Fibroblast of lung (primary cell): ENCODE data around the gene PRKCA. TPM values are rescaled to one million over a fixed set of nuclear protein-coding genes. Genes with fewer than 3 reads are reported as not detected.
A peak's percentile ranks its signal among the peaks of the same experiment; 100 is the strongest.

ENCODE experiments used
- DNase-seq, 2 donors: peaks; one replicate each; pipeline versions ENCODE4 v3.0.0 to v3.0.0-alpha.2; 2010; ENCODE audit warnings: low read depth in 2 of 2
- H2AFZ ChIP-seq: 2 replicates; pipeline ENCODE4 v1.5.1; 2012; ENCODE audit warnings: low read length, control low read depth, inconsistent platforms
- H3K27ac ChIP-seq: 2 replicates; pipeline ENCODE4 v1.5.1; 2011; ENCODE audit warnings: low read length, control low read depth; ENCODE audit not compliant: insufficient read depth
- H3K27me3 ChIP-seq: 2 replicates; pipeline ENCODE4 v1.5.1; 2011; ENCODE audit warnings: mild to moderate bottlenecking, low read length; ENCODE audit not compliant: control insufficient read depth, insufficient read depth
- H3K36me3 ChIP-seq: 2 replicates; pipeline ENCODE4 v1.5.1; 2011; ENCODE audit warnings: low read length; ENCODE audit not compliant: control insufficient read depth, insufficient read depth
- H3K4me1 ChIP-seq: 2 replicates; pipeline ENCODE4 v1.5.1; 2011; ENCODE audit warnings: low read length; ENCODE audit not compliant: control insufficient read depth, insufficient read depth; ENCODE audit errors: extremely low read depth
- H3K4me2 ChIP-seq: 2 replicates; pipeline ENCODE4 v1.5.1; 2011; ENCODE audit warnings: low read length, control low read depth; ENCODE audit not compliant: insufficient read depth; ENCODE audit errors: extremely low read depth
- H3K4me3 ChIP-seq, 4 experiments: fragments of 200-600 bp in 1 of 4; sonication (generic) in 1 of 4; replicated peaks in 1 of 4; 2 replicates each; pipeline ENCODE4 v1.5.1; 2011 to 2016; ENCODE audit warnings: low read length in 4 of 4, low read depth in 3 of 4, mild to moderate bottlenecking in 3 of 4, control low read depth in 2 of 4, inconsistent platforms in 1 of 4, mixed read lengths in 1 of 4; ENCODE audit not compliant: insufficient read depth in 1 of 4; ENCODE audit errors: control extremely low read depth in 1 of 4
- H3K79me2 ChIP-seq: 2 replicates; pipeline ENCODE4 v1.5.1; 2012; ENCODE audit warnings: mild to moderate bottlenecking, low read length, inconsistent platforms; ENCODE audit not compliant: control insufficient read depth, insufficient read depth
- H3K9ac ChIP-seq: 2 replicates; pipeline ENCODE4 v1.5.1; 2011; ENCODE audit warnings: mild to moderate bottlenecking, low read length, control low read depth; ENCODE audit not compliant: insufficient read depth
- H3K9me3 ChIP-seq: 2 replicates; pipeline ENCODE4 v1.5.1; 2012; ENCODE audit warnings: low read depth, low read length; ENCODE audit not compliant: control insufficient read depth, insufficient read depth
- H4K20me1 ChIP-seq: 2 replicates; pipeline ENCODE4 v1.5.1; 2011; ENCODE audit warnings: low read length; ENCODE audit not compliant: control insufficient read depth, insufficient read depth; ENCODE audit errors: extremely low read depth
- EZH2 ChIP-seq: IDR thresholded peaks from 2 replicates; pipeline ENCODE4 v1.5.1; 2012; ENCODE audit warnings: low read length, control low read depth, mild to moderate bottlenecking; ENCODE audit errors: missing control alignments
- polyA plus RNA-seq, 2 donors: library from polyadenylated mRNA; depleted of rRNA in 1 of 2; stranded (reverse) in 1 of 2; unstranded in 1 of 2; fragments of >200 nt; gene quantifications; 2 replicates each; pipeline ENCODE4 v1.2.1, GENCODE V29; 2011 to 2012; ENCODE audit warnings: missing spikeins in 1 of 2
- total RNA-seq: library from RNA; depleted of rRNA; stranded (reverse); fragments of >200 nt; gene quantifications from 2 replicates; pipeline ENCODE4 v1.2.1, GENCODE V29; 2014
- TF ChIP-seq, protein P1 (sequence below), 2 donors: IDR thresholded peaks in 1 of 2; conservative IDR thresholded peaks in 1 of 2; 1 replicate in 1 of 2; 2 replicates in 1 of 2; pipeline ENCODE4 v1.5.1; 2011 to 2012; ENCODE audit warnings: low read length in 2 of 2, control low read depth in 1 of 2, inconsistent platforms in 1 of 2, low read depth in 1 of 2, mild to moderate bottlenecking in 1 of 2

The PRKCA gene
- total and polyA plus RNA-seq, 2 donors (not counting 1 experiment from before 2014, with no cell fraction given), result 34.0 to 74.2 TPM

DNA sequence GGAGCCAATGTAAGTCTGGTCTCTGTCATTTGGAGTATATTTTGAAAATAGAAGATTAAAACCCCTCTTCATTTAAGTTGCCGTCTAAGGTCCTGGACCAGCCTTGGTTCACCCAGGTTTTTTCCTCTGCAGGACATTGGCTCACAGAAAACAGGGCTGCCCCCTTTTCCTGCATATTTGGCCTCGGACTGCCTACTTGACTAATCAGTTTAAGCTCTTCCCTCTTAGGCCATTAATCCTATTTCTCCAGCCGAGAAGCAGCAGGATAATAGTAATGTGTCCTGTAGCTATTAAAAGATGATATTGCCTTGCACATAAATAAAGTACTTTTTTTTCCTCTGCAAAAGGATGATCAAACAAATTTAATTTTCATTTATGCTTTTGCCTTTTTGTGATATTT is 52.1 kb downstream of the PRKCA start:
- H4K20me1 ChIP-seq, result peaks cover 2% of the 10 kb centered on the region
- H3K4me3 ChIP-seq, result no peak overlapping the region

DNA sequence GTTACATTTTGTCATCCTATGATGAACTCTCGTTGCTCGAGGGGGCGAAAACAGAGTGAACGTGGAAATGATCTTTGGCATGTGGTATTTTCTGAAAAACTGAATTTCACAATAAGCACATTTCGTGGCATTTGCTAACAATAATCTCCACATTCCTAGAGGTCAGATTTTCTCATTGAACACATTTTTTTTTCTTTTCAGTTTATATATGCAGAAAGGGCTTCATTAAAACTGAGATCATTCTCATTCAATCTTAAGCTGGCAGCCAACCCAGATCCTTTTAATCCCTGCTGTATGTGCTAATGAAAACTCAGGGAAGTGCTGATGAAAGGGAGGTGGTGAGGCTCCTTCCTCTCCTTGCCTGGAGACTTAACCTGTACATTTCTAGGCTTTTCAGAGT is 52.6 kb downstream of the PRKCA start:
- Histone ChIP-seq H3K27ac (no peak overlapping the region), H4K20me1 (peaks cover 2% of the 10 kb centered on the region), H3K4me3 (no peak overlapping the region)

More for the DNA sequence above, 52.1 kb downstream of the PRKCA start:
- H3K9me3 ChIP-seq, result no peaks in the 10 kb centered on the region
- peak in 1 of 2 donors; percentile 36 for DNase-seq
- TF ChIP-seq EZH2, result no peak
- TF ChIP-seq, protein P1, sequence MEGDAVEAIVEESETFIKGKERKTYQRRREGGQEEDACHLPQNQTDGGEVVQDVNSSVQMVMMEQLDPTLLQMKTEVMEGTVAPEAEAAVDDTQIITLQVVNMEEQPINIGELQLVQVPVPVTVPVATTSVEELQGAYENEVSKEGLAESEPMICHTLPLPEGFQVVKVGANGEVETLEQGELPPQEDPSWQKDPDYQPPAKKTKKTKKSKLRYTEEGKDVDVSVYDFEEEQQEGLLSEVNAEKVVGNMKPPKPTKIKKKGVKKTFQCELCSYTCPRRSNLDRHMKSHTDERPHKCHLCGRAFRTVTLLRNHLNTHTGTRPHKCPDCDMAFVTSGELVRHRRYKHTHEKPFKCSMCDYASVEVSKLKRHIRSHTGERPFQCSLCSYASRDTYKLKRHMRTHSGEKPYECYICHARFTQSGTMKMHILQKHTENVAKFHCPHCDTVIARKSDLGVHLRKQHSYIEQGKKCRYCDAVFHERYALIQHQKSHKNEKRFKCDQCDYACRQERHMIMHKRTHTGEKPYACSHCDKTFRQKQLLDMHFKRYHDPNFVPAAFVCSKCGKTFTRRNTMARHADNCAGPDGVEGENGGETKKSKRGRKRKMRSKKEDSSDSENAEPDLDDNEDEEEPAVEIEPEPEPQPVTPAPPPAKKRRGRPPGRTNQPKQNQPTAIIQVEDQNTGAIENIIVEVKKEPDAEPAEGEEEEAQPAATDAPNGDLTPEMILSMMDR (conservative IDR thresholded peaks at IDR 0.05 in 1 of 2, IDR thresholded peaks at IDR 0.05 in 1 of 2; ENCODE audit: low read depth in 1 of 2, low read length in 2 of 2), result no peak
- H3K4me2 ChIP-seq, result peak overlapping the region; percentile 9
- H3K36me3 ChIP-seq, result no peaks in the 10 kb centered on the region
- H3K9ac ChIP-seq, result no peak overlapping the region
- no peaks in the 10 kb centered on the region for H3K27me3 ChIP-seq
- H2AFZ ChIP-seq, result no peak overlapping the region
- H3K4me1 ChIP-seq, result peaks cover 13% of the 10 kb centered on the region
- peaks cover 86% of the 10 kb centered on the region for H3K79me2 ChIP-seq
- H3K27ac ChIP-seq, result no peak overlapping the region

DNA sequence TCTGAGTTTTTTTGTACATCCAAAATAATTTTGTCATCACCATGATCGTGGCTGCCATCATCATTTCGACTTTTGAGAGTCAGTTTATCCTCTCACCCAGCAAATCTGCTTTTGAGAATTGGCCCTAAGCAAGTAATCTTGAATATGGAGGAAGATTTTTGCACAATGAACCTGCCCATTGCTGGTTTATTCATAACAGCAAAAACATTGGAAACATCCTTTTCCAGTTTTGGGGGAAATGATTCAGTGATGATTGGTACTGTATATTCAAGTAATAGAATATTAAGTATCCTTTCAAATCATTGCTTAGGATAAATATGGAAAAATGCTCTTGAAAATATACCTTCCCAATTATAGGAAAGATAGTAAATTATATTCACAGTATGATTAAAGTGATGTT is 53.1 kb downstream of the PRKCA start:
- no peak for DNase-seq
- no peak overlapping the region for H3K4me3 ChIP-seq
- no peak overlapping the region for H2AFZ ChIP-seq
- peaks cover 2% of the 10 kb centered on the region for H3K36me3 ChIP-seq
- H3K27ac ChIP-seq, result no peak overlapping the region
- H4K20me1 ChIP-seq, result peaks cover 2% of the 10 kb centered on the region
- no peak overlapping the region for H3K4me2 ChIP-seq
- TF ChIP-seq, protein P1 (conservative IDR thresholded peaks at IDR 0.05 in 1 of 2, IDR thresholded peaks at IDR 0.05 in 1 of 2; ENCODE audit: low read depth in 1 of 2, low read length in 2 of 2), result no peak
- TF ChIP-seq EZH2, result no peak
- peaks cover 86% of the 10 kb centered on the region for H3K79me2 ChIP-seq
- H3K27me3 ChIP-seq, result no peaks in the 10 kb centered on the region
- H3K9me3 ChIP-seq, result no peaks in the 10 kb centered on the region
- peaks cover 11% of the 10 kb centered on the region for H3K4me1 ChIP-seq
- H3K9ac ChIP-seq, result no peak overlapping the region

More for the DNA sequence above, 52.6 kb downstream of the PRKCA start:
- peak overlapping the region; percentile 33 for H3K4me2 ChIP-seq
- peak; percentile 64 to 71 for DNase-seq
- peaks cover 11% of the 10 kb centered on the region for H3K4me1 ChIP-seq
- no peaks in the 10 kb centered on the region for H3K27me3 ChIP-seq
- no peak overlapping the region for H3K9ac ChIP-seq
- peaks cover 86% of the 10 kb centered on the region for H3K79me2 ChIP-seq
- H2AFZ ChIP-seq, result no peak overlapping the region
- no peaks in the 10 kb centered on the region for H3K9me3 ChIP-seq
- no peak for TF ChIP-seq EZH2
- TF ChIP-seq, protein P1 (conservative IDR thresholded peaks at IDR 0.05 in 1 of 2, IDR thresholded peaks at IDR 0.05 in 1 of 2; ENCODE audit: low read depth in 1 of 2, low read length in 2 of 2), result no peak
- H3K36me3 ChIP-seq, result no peaks in the 10 kb centered on the region
